Activated CD4-positive, CD25-positive, alpha-beta regulatory T cell (primary cell): ENCODE measurements around the gene MGST1.
"Not testable (repeated sequence)": the region's sequence is repeated elsewhere in the genome, so short reads cannot be mapped to it uniquely, and the experiment has no call there.

ENCODE experiments used
- DNase-seq, 4 experiments: peaks; one replicate each; lab custom pipeline; 2025; lab: John Stamatoyannopoulos, UW

MGST1 gene

DNA sequence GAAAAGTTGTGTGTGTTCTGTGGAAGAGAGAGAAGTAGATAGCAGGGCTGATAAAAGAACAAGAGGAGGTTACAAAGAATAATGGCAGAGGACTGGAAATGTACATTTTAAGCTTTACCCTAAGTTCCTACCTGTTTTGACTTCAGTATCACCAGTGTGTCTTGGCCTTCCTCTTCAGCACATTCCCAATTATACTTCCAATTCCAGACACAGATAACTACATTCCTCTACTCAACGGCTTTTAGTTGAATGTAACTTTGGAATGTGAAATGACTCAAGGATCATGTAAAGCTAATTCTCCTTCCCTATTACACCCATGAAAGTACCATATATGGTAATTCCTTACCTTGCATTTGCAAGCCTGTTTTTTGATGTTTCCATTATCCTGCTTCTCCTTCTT lies 5.0 kb downstream of the MGST1 start:
- no peak for DNase-seq

GRCh38 chr12:16358878-16359277 lies 11.4 kb downstream of the MGST1 start:
- DNase-seq: no peak

DNA sequence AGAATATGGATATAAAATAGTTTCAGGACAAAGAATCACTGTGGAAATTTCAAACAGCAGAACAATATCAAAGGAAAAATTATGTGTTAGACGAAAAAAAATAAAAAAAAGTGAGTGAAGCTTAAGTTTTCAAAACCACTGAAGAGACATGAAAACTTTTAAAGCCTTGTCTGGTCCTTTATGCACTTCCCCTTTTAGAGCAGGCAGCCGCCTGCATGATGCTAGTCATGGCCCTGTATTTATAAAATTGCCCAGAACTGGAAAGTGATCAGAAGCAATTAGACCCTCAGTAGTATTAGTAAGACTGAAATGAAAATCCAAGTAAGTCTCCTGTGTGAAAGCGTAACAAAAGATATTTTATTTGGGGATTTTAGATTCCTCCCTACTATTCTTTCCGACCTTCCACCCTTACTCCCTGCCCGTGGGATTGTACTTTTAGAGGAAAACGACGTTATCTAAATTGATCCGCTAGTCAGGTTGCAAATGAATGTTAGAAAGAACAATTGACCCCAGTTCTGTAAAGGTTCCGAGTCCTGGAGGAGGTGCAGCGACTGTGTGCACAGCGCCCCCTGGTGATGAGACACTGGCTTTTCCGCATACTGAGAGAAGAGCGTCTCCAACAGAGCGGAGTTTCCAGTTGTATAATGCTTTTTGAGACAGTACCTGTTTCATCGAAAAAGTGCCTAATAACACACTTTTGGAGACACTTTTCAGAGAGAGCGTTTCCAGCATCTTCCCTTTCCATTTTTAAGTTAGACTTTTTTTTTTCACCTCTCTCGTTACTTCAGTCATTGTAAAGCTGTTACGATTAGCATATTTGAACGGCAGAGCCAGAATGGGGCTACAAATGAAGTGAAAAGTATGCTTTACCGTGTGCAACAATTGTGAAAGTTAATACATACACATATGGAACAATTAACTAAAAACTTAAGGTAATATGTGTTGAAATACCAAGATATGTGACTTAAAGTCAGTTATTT lies 12.4 kb downstream of the MGST1 start:
- no peak for DNase-seq

DNA sequence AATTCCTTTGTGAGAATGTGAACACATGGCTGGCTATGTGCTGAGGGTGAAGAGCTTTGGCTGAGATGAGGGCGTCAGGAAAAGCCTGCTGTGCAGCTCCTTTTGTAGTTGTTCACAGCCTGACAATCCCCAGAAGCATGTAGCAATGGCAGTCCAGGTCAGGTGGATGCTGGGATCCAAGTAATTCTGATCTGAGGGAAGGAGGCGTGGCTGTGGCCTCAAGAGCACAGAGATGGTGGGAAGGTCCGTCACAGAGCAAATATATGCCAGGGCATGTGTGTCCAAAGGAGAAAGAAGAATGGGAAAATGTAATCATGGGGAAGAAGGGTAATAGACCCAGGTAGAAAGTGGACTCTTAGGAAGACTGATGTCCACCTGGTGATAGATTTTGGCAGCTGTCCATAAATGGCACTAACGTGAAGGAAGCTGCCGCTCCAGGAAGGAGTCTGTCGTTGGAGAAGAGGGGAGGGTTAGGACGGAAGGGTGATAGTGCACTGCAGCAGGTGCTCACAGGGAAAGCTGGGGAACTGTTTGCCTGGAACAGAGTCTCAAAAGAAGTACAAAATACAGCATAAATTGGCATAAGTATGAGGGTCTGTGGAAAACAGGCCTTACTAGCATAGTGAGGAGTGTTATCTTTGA lies 13.8 kb downstream of the MGST1 start:
- DNase-seq: no peak

GRCh38 chr12:16362550-16362949 lies 15.1 kb downstream of the MGST1 start:
- no peak for DNase-seq

DNA sequence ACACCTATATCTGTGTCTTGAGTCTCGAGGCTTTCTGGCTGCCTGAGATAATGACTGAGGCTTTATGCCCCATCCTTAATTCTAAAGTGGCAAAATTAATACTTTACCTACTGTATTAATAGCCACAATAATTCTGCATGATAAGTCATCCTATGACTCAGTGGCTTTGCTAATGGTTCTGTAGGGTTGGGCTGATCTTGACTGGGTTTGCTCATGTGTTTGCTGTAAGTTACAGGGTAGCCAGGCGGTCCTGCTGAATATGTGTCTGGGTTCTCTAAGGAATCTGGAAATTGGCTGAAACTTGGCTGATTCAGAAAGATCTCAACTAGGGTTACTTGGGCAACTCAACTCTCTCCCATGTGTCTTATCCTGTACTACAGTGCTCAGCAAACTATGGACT lies 21.7 kb downstream of the MGST1 start:
- DNase-seq: no peak

GRCh38 chr12:16370096-16370495 lies 22.7 kb downstream of the MGST1 start:
- no peak for DNase-seq

DNA sequence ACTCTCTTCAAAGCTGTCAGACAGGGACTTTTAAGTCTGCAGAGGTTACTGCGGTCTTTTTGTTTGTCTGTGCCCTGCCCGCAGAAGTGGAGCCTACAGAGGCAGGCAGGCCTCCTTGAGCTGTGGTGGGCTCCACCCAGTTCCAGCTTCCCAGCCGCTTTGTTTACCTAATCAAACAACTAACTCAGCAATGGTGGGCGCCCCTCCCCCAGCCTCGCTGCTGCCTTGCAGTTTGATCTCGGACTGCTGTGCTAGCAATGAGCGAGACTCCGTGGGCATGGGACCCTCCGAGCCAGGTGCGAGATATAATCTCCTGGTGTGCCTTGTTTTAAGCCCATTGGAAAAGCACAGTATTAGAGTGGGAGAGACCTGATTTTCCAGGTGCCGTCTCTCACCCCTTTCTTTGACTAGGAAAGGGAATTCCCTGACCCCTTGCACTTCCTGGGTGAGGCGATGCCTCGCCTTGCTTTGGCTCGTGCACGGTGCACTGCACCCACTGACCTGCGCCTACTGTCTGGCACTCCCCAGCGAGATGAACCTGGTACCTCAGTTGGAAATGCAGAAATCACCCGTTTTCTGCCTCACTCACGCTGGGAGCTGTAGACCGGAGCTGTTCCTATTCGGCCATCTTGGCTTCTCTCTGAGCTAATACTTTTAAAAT lies 35.3 kb downstream of the MGST1 start:
- DNase-seq: not testable (repeated sequence)

DNA sequence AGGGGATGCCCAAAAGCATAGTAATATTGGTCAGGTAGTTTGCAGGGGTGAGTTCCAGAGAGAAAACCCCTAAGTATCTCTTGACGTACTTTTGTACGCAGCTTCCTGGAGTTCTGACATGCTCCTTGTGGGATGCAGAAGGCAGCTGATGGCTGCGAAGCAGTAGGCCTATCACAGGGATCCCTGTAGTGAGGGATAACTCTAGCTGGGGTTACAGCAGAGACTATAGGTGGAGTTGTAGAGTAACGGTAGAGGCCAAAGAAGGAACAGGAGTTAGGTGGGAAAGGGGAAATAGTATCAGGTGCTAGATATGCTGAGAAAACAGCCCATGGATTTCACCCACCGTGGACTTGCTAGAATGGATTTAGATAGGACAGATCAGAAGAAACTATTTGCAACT lies 37.3 kb downstream of the MGST1 start:
- DNase-seq: no peak

DNA sequence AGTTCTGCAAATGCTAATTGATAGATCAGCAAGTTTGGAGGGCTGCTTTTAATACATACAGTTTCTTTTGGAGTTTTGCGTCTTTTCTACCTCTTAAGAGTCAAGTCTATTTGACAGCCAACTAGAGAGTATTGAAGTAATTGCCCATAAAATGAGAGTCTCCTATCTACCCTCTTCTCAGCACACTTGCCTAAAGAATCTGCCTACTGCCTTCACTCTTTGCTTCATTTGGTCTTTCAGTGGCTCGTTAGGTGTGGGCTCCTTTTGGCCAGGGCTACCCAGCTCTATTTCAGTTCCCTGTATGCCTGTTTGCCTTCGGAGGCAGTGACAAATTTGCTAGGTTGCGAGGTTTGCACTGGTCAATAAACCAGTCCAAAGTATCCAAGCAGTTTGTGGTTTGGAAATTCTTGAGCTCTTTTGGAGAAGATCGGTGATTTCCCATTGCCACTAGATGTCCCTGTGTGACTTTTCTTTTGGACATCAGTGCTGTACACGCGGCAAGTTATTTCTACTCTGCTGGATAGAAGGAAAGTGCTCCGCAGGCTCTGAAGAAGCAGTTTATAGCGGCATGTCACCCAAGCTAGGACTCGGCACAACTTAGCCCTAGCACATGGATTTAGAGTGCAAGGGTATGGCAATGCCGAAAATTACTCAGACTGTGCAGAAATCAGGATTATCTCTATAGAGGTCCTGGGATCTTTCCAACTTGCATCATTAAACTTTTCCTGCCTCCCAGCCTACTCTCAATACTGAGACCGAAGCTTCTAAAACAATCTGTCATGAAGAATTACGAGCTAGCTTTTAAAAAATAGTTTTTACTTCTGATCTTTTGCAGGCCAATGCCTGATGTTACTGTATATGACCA lies 38.6 kb downstream of the MGST1 start:
- DNase-seq: no peak

GRCh38 chr12:16387919-16388318 lies 40.5 kb downstream of the MGST1 start:
- no peak for DNase-seq

GRCh38 chr12:16389594-16389993 lies 42.1 kb downstream of the MGST1 start:
- DNase-seq: no peak

DNA sequence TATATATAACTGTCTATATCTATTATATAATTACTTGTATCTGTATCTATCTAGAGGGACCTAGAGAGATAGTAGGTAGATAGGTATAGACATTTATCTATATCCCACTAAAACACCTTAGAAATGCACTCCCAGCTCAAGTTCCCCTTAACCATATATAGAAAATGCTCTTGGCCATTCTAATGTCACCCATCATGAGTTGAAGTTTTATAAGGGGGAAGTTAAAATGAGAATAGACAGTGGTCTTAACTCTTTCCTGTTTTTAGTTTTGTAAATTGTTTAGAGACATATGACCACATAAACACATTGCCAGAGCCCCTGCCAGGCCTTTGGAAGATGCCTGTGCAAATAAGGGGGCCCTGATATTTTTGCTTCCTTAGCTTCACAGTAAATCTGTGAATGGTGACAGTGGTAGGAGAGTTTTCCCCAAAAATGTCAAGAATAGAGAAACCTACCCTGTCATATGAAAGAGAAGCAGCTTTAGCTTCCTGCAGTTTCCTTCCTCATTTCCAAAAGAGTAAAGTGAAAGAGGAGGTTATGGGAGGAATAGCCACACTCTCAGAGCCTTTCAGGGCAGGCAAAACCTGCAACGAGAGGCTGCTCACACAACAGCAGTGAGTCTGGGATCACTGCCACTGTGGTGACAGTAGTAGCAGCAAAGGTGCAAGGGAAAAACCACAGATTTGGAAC lies 45.5 kb downstream of the MGST1 start:
- no peak for DNase-seq

DNA sequence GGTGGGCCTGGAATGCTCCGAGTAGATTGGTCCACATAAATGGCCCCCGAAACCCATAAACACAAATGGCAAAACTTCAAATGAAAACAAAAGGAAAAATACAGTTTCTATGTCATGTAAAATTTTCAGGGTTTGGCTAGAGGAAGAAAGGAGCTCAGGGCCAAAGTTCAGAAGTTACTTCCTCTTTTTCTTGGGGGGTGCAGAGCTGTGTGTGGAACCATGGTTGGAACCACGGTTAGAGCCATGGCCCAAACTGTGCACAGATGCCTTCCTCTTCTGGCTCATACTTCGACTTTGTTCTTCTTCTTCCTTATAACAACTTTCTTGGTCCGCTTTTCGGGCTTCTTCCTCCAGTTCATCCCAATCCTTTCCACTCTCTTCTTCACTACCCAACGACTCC lies 51.7 kb downstream of the MGST1 start:
- no peak for DNase-seq

DNA sequence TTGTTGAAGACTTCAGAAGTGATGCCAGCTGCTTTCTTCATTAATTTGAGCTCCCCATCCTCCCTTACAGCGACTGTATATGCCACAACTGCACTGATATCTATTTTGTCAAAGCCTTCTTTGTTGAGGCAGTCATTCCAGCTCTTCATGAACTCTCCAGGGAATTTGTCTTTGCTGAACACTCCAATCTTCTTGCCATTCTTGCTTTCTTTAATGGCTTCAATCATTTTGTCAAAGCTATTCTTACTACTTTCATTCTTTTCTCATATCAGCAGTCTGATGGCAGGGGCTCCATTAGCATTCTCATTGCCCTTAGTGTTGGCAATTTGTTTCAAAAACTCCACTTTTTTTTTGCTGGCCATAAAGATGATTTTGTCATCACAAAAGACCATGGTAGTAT lies 54.4 kb downstream of the MGST1 start:
- not testable (repeated sequence) for DNase-seq

DNA sequence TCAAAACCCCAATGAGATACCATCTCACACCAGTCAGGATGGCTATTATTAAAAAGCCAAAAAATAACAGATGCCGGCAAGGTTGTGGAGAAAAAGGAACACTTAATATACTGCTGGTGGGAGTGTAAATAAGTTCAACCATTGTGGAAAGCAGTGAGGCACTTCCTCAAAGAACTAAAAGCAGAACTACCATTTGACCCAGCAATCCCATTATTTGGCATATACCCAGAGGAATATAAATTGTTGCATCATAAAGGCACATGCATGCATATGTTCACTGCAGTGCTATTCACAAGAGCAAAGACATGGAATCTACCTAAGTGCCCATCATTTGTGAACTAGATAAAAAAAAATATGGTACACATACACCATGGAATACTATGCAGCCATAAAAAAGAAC lies 59.9 kb downstream of the MGST1 start:
- no peak for DNase-seq
